Measurements from ENCODE around the gene KRT1. TPM values are rescaled to one million over a fixed set of nuclear protein-coding genes. Genes with fewer than 3 reads are reported as not detected.

The KRT1 gene
- total RNA-seq, 1 donor from 2014 or later: not detected

DNA sequence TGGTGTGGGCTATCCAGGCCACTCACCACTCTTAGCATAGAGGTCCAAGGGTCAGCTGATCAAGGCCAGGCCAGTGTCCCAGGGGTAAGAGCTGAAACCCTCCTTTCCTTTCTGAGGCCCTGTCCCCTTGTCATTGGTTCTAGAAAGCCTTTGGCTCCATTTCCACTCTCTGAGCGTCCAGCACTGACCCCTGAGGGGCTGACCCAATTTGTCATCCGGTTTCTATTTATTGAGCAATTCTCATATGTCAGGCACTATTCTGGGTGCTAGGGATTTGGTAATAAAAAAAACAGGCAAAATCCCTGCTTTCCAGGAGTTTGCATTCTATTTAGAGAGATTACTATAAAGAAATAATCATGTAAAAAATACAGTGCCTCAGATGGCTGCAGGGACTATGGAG lies 19.8 kb upstream of the KRT1 start:
- DNase-seq (ENCODE audit: low read depth) (no peak), FAIRE-seq (no peak)
- Mint-ChIP-seq H3K4me1 (ENCODE audit: low read depth, unreplicated experiment) (no peaks in the 10 kb centered on the region), H3K27ac (ENCODE audit: unreplicated experiment) (no peak overlapping the region), H3K27me3 (ENCODE audit: low read depth, unreplicated experiment) (peaks cover 86% of the 10 kb centered on the region), H3K9me3 (ENCODE audit: unreplicated experiment) (no peaks in the 10 kb centered on the region), H3K4me3 (ENCODE audit: unreplicated experiment) (no peak overlapping the region), H3K36me3 (ENCODE audit: low read depth, unreplicated experiment) (no peaks in the 10 kb centered on the region)
- Histone ChIP-seq H3K9ac (ENCODE audit: low read length) (no peak overlapping the region), H3K36me3 (ENCODE audit: insufficient read depth, low read length) (no peaks in the 10 kb centered on the region), H3K27me3 (ENCODE audit: insufficient read depth, low read length) (peaks cover 16% of the 10 kb centered on the region), H3K4me1 (ENCODE audit: insufficient read depth, low read length) (no peaks in the 10 kb centered on the region), H3K79me2 (ENCODE audit: insufficient read depth, low read length) (no peaks in the 10 kb centered on the region), H4K20me1 (ENCODE audit: insufficient read depth, low read length) (no peaks in the 10 kb centered on the region), H3K27ac (ENCODE audit: low read depth, low read length) (no peak overlapping the region), H3K4me3 (ENCODE audit: insufficient read depth, low read depth, low read length) (no peak overlapping the region), H3K9me3 (ENCODE audit: insufficient read depth, low read depth, low read length) (no peaks in the 10 kb centered on the region), H3K4me2 (ENCODE audit: low read length) (no peak overlapping the region), H2AFZ (ENCODE audit: low read depth, low read length) (no peak overlapping the region)
- TF ChIP-seq, protein P1, sequence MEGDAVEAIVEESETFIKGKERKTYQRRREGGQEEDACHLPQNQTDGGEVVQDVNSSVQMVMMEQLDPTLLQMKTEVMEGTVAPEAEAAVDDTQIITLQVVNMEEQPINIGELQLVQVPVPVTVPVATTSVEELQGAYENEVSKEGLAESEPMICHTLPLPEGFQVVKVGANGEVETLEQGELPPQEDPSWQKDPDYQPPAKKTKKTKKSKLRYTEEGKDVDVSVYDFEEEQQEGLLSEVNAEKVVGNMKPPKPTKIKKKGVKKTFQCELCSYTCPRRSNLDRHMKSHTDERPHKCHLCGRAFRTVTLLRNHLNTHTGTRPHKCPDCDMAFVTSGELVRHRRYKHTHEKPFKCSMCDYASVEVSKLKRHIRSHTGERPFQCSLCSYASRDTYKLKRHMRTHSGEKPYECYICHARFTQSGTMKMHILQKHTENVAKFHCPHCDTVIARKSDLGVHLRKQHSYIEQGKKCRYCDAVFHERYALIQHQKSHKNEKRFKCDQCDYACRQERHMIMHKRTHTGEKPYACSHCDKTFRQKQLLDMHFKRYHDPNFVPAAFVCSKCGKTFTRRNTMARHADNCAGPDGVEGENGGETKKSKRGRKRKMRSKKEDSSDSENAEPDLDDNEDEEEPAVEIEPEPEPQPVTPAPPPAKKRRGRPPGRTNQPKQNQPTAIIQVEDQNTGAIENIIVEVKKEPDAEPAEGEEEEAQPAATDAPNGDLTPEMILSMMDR (IDR thresholded peaks at IDR 0.05; ENCODE audit: insufficient read depth, low read depth, low read length): no peak
- no peak for TF ChIP-seq EZH2 (IDR thresholded peaks at IDR 0.05; ENCODE audit: insufficient read depth, low read length)

DNA sequence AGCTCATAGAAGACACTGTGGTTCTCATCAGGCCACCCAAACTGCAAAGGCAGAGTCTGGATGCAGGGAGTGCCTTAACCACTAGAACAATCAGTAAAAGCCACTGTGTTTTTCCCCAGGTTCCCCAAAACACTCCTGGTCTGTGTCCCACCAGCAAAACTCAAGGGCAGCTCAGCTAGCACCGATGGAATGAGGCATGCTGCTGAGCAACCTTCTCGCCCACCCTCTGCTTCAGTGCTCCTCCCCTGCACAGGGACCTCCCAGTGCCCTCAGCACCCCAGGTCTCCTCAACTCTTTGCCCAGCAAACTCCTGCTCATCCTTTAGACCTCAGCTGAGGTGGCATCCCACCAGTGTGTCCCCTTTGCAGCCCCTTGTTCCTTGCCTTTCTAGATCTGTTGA lies 19.2 kb upstream of the KRT1 start:
- H3K4me1 ChIP-seq (ENCODE audit: insufficient read depth, low read length): no peaks in the 10 kb centered on the region
- Mint-ChIP-seq H3K4me1 (ENCODE audit: low read depth, unreplicated experiment) (no peaks in the 10 kb centered on the region), H3K27ac (ENCODE audit: unreplicated experiment) (no peak overlapping the region), H3K27me3 (ENCODE audit: low read depth, unreplicated experiment) (peaks cover 88% of the 10 kb centered on the region), H3K36me3 (ENCODE audit: low read depth, unreplicated experiment) (no peaks in the 10 kb centered on the region), H3K9me3 (ENCODE audit: unreplicated experiment) (no peaks in the 10 kb centered on the region), H3K4me3 (ENCODE audit: unreplicated experiment) (no peak overlapping the region)
- FAIRE-seq (no peak), DNase-seq (ENCODE audit: low read depth) (no peak)
- no peak overlapping the region for H3K4me3 ChIP-seq (ENCODE audit: insufficient read depth, low read depth, low read length)
- no peak overlapping the region for H3K27ac ChIP-seq (ENCODE audit: low read depth, low read length)
- no peaks in the 10 kb centered on the region for H4K20me1 ChIP-seq (ENCODE audit: insufficient read depth, low read length)
- H3K9ac ChIP-seq (ENCODE audit: low read length): no peak overlapping the region
- no peaks in the 10 kb centered on the region for H3K36me3 ChIP-seq (ENCODE audit: insufficient read depth, low read length)
- H3K4me2 ChIP-seq (ENCODE audit: low read length): no peak overlapping the region
- H3K79me2 ChIP-seq (ENCODE audit: insufficient read depth, low read length): no peaks in the 10 kb centered on the region
- H3K27me3 ChIP-seq (ENCODE audit: insufficient read depth, low read length): peaks cover 13% of the 10 kb centered on the region
- no peaks in the 10 kb centered on the region for H3K9me3 ChIP-seq (ENCODE audit: insufficient read depth, low read depth, low read length)
- no peak overlapping the region for H2AFZ ChIP-seq (ENCODE audit: low read depth, low read length)
- TF ChIP-seq, protein P1 (IDR thresholded peaks at IDR 0.05; ENCODE audit: insufficient read depth, low read depth, low read length): no peak
- TF ChIP-seq EZH2 (IDR thresholded peaks at IDR 0.05; ENCODE audit: insufficient read depth, low read length): no peak

DNA sequence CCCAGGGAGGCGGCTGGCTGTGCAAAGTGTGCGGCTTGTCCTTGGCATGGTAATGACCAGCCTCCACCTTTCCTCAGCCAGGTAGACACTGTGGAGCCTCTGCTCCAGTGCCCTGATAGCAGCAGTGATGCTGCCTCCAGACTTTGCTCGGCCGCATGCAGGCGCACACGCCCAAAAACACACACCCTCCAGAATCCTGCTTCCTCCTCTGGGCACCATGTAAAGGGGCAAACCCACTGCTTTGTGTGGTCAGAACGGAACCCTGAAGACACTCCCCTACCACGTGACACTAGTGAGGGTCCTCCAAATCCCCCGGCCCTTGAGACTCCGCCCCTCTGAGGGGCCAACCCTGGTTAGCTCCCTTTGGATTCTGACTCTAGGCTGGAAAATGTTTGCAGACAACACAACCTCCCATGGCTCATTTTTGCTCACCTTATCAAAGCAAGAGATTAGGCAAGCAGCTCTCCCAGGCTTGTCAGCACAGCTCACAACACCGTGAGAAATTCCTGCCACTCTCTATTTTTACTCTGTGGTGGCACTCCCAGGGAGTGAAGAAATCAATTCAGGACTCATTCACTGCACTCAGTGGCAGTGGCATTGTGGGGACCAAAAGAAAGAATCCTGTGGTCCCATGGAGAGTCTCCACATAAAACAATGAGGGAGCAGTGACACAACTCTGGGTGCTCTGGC lies 18.6 kb upstream of the KRT1 start:
- FAIRE-seq: no peak
- H3K27me3 Mint-ChIP-seq (ENCODE audit: low read depth, unreplicated experiment): peaks cover 86% of the 10 kb centered on the region

More for the DNA sequence above, 18.6 kb upstream of the KRT1 start:
- Histone ChIP-seq H4K20me1 (ENCODE audit: insufficient read depth, low read length) (no peaks in the 10 kb centered on the region), H3K4me3 (ENCODE audit: insufficient read depth, low read depth, low read length) (no peak overlapping the region), H3K27ac (ENCODE audit: low read depth, low read length) (no peak overlapping the region), H3K79me2 (ENCODE audit: insufficient read depth, low read length) (no peaks in the 10 kb centered on the region), H3K9ac (ENCODE audit: low read length) (no peak overlapping the region), H3K4me1 (ENCODE audit: insufficient read depth, low read length) (no peaks in the 10 kb centered on the region), H3K27me3 (ENCODE audit: insufficient read depth, low read length) (peaks cover 9% of the 10 kb centered on the region), H2AFZ (ENCODE audit: low read depth, low read length) (no peak overlapping the region), H3K36me3 (ENCODE audit: insufficient read depth, low read length) (no peaks in the 10 kb centered on the region), H3K4me2 (ENCODE audit: low read length) (no peak overlapping the region), H3K9me3 (ENCODE audit: insufficient read depth, low read depth, low read length) (no peaks in the 10 kb centered on the region)
- Mint-ChIP-seq H3K27ac (ENCODE audit: unreplicated experiment) (no peak overlapping the region), H3K4me1 (ENCODE audit: low read depth, unreplicated experiment) (no peaks in the 10 kb centered on the region), H3K9me3 (ENCODE audit: unreplicated experiment) (no peaks in the 10 kb centered on the region), H3K4me3 (ENCODE audit: unreplicated experiment) (no peak overlapping the region), H3K36me3 (ENCODE audit: low read depth, unreplicated experiment) (no peaks in the 10 kb centered on the region)
- no peak for DNase-seq (ENCODE audit: low read depth)
- TF ChIP-seq EZH2 (IDR thresholded peaks at IDR 0.05; ENCODE audit: insufficient read depth, low read length): no peak
- TF ChIP-seq, protein P1 (IDR thresholded peaks at IDR 0.05; ENCODE audit: insufficient read depth, low read depth, low read length): no peak

All from astrocyte (in vitro differentiated cells and primary cell).